ENCODE data around the gene SREBF1.

- no peak for TF ChIP-seq PKNOX1 (IDR thresholded peaks at IDR 0.05)
- no peak for TF ChIP-seq ARNT (IDR thresholded peaks at IDR 0.05)
- no peak for TF ChIP-seq SUZ12 (IDR thresholded peaks at IDR 0.05)
- TF ChIP-seq SP1 (IDR thresholded peaks at IDR 0.05) = no peak
- TF ChIP-seq L3MBTL2 (conservative IDR thresholded peaks at IDR 0.05) = no peak
- no peak for TF ChIP-seq TARDBP (IDR thresholded peaks at IDR 0.05)
- no peak for TF ChIP-seq NFRKB (IDR thresholded peaks at IDR 0.05)
- TF ChIP-seq FOXK2 (IDR thresholded peaks at IDR 0.05) = no peak
- TF ChIP-seq BHLHE40 (IDR thresholded peaks at IDR 0.05; ENCODE audit: borderline replicate concordance) = no peak
- TF ChIP-seq ZNF384 (IDR thresholded peaks at IDR 0.05) = no peak
- TF ChIP-seq HDGF (IDR thresholded peaks at IDR 0.05; ENCODE audit: borderline replicate concordance) = no peak
Measured at GRCh38 chr17:17797119-17797809, 39.5 kb downstream of the SREBF1 start.
